K562 (cell line): ENCODE results near the gene SLC25A18. TPM values are rescaled to one million over a fixed set of nuclear protein-coding genes. Genes with fewer than 3 reads are reported as not detected.

Experiments used
- ATAC-seq: fragments of 200-7000 bp; cut with Tn5 transposase; 3 replicates; pipeline ENCODE4 v1.9.1; 2020; ENCODE audit warnings: moderate library complexity
- BruUV-seq: library from RNA; stranded (reverse); fragments of 400-500 nt; replicated peaks from 2 replicates; lab custom pipeline; 2021; lab: Mats Ljungman, UMichigan
- CTCF ChIA-PET: fragments of 300-600 bp; formaldehyde crosslinking; extraction: SDS; loops from one replicate; lab custom pipeline; 2021; ENCODE audit warnings: low intra/inter-chr PET ratio; lab: Yijun Ruan, JAX
- POLR2A ChIA-PET: fragments of 300-600, 350-650 bp; sonication (Branson Sonifier 250); formaldehyde crosslinking; extraction: SDS; loops from one replicate; lab custom pipeline; 2021; ENCODE audit warnings: antibody characterized with exemption, inconsistent platforms; lab: Yijun Ruan, JAX
- DNase-seq, 4 experiments: peaks; one replicate each; pipeline versions ENCODE4 v3.0.0 to v3.0.0-alpha.2; 2011 to 2018; ENCODE audit warnings: low spot score in 3 of 4, mixed read lengths in 3 of 4; ENCODE audit errors: extremely low read depth in 1 of 4
- FAIRE-seq: peaks from 2 replicates; lab custom pipeline; 2011; peaks lifted over from hg19 to GRCh38; lab: Jason Lieb, UNC
- H2AFZ ChIP-seq: 2 replicates; pipeline ENCODE4 v1.6.0; 2011; ENCODE audit warnings: low read depth, low read length, control low read depth, inconsistent platforms
- H3K27ac ChIP-seq: fragments of 200-600 bp; 3 replicates; pipeline ENCODE4 v1.8.0; 2011; ENCODE audit warnings: low read depth, mild to moderate bottlenecking, control low read depth, inconsistent platforms, low read length, moderate library complexity, mixed read lengths; ENCODE audit errors: extremely low read depth
- H3K27me3 ChIP-seq, 2 experiments: fragments of 300-600 bp in 1 of 2; 2 replicates in 1 of 2; 3 replicates in 1 of 2; pipeline versions ENCODE4 v1.6.0 to v1.8.0; 2011; ENCODE audit warnings: inconsistent platforms in 2 of 2, low read length in 2 of 2, mild to moderate bottlenecking in 1 of 2, mixed read lengths in 1 of 2, moderate library complexity in 1 of 2; ENCODE audit not compliant: control insufficient read depth in 2 of 2, insufficient read depth in 2 of 2
- H3K36me3 ChIP-seq: fragments of 300-600 bp; 3 replicates; pipeline ENCODE4 v1.8.0; 2011; ENCODE audit warnings: mild to moderate bottlenecking, low read length, inconsistent platforms; ENCODE audit not compliant: control insufficient read depth, insufficient read depth
- H3K4me1 ChIP-seq, 2 experiments: fragments of 200-600 bp in 1 of 2; replicated peaks in 1 of 2; 2 replicates in 1 of 2; 3 replicates in 1 of 2; pipeline versions ENCODE4 v1.5.1 to v1.8.0; 2011; ENCODE audit warnings: inconsistent platforms in 2 of 2, low read length in 2 of 2, mild to moderate bottlenecking in 1 of 2, mixed read lengths in 1 of 2, moderate library complexity in 1 of 2; ENCODE audit not compliant: control insufficient read depth in 2 of 2, insufficient read depth in 2 of 2
- H3K4me2 ChIP-seq: 2 replicates; pipeline ENCODE4 v1.6.1; 2011; ENCODE audit warnings: low read length, control low read depth, inconsistent platforms, mixed read lengths; ENCODE audit not compliant: insufficient read depth
- H3K4me3 ChIP-seq: fragments of 200-600 bp; sonication (generic), shearing (Covaris generic); 2 replicates; pipeline ENCODE4 v1.5.1; 2016; ENCODE audit warnings: control low read depth, inconsistent platforms
- H3K79me2 ChIP-seq: fragments of 200-600 bp; 3 replicates; pipeline ENCODE4 v1.8.0; 2011; ENCODE audit warnings: low read length, inconsistent platforms; ENCODE audit not compliant: control insufficient read depth, insufficient read depth
- H3K9ac ChIP-seq, 2 experiments: 2 replicates each; pipeline versions ENCODE4 v1.6.0 to v1.6.1; 2011; ENCODE audit warnings: low read depth in 2 of 2, low read length in 2 of 2, control low read depth in 1 of 2, inconsistent platforms in 1 of 2, mild to moderate bottlenecking in 1 of 2, mixed read lengths in 1 of 2; ENCODE audit not compliant: insufficient read depth in 1 of 2
- H3K9me1 ChIP-seq: one replicate; pipeline ENCODE4 v1.6.0; 2011; ENCODE audit warnings: inconsistent platforms, mild to moderate bottlenecking, low read length, moderate library complexity; ENCODE audit not compliant: control insufficient read depth, insufficient read depth
- H3K9me3 ChIP-seq: replicated peaks from 2 replicates; pipeline ENCODE4 v1.5.1; 2011; ENCODE audit warnings: low read depth, low read length, inconsistent platforms; ENCODE audit not compliant: control insufficient read depth, insufficient read depth
- H4K20me1 ChIP-seq: replicated peaks from 2 replicates; pipeline ENCODE4 v1.6.1; 2011; ENCODE audit warnings: low read length, inconsistent platforms, mixed read lengths; ENCODE audit not compliant: control insufficient read depth, insufficient read depth
- FOS ChIP-seq: IDR thresholded peaks from 3 replicates; pipeline ENCODE4 v1.6.1; 2011; ENCODE audit not compliant: insufficient read length; ENCODE audit errors: extremely low read depth
- TEAD4 ChIP-seq, 2 experiments: sonication (generic) in 1 of 2; formaldehyde crosslinking in 1 of 2; IDR thresholded peaks; 2 replicates each; pipeline versions ENCODE4 v1.6.1 to v1.8.0; 2012 to 2022; ENCODE audit warnings: borderline replicate concordance in 1 of 2, inconsistent platforms in 1 of 2, low read length in 1 of 2, mild to moderate bottlenecking in 1 of 2, missing genetic modification reagents in 1 of 2
- TOE1 ChIP-seq, 2 experiments: fragments of 450-650 bp in 1 of 2; sonication (generic) in 1 of 2; formaldehyde crosslinking in 1 of 2; IDR thresholded peaks; 2 replicates each; pipeline versions ENCODE4 v1.7.1 to v1.8.0; 2016 to 2022; ENCODE audit warnings: borderline replicate concordance in 2 of 2, mild to moderate bottlenecking in 2 of 2, antibody characterized with exemption in 1 of 2, inconsistent platforms in 1 of 2, low read depth in 1 of 2, missing genetic modification reagents in 1 of 2, moderate library complexity in 1 of 2
- ZNF239 ChIP-seq: fragments of 250-450 bp; sonication (Bioruptor Pico); IDR thresholded peaks from 2 replicates; pipeline ENCODE4 v1.4.0; 2020; ENCODE audit warnings: mild to moderate bottlenecking
- ZNF77 ChIP-seq: fragments of 250-450 bp; sonication (Bioruptor Pico); IDR thresholded peaks from 2 replicates; pipeline ENCODE4 v1.5.0; 2020
- WGBS: fragments of 100-300 bp; shearing (Covaris generic); methylation state at CpG from one replicate; pipeline ENCODE4 v1.1.6; 2016; ENCODE audit warnings: low coverage, mixed read lengths; ENCODE audit not compliant: insufficient coverage; ENCODE audit errors: missing lambda C conversion rate; 5-methylcytosine and 5-hydroxymethylcytosine counted together
- in situ Hi-C: fragments of 300-500 bp; cut with MboI; formaldehyde crosslinking; loops from 4 replicates; pipeline ENCODE4 v1.15.0; 2018; ENCODE audit warnings: inconsistent platforms, mixed read lengths
- intact Hi-C: fragments of 100-400 bp; cut with micrococcal nuclease; formaldehyde crosslinking; loops from 2 replicates; pipeline ENCODE4 v1.14.2; 2022
- polyA plus RNA-seq, 8 experiments: library from polyadenylated mRNA; depleted of rRNA in 4 of 8; stranded (reverse) in 5 of 8; unstranded in 3 of 8; fragments of >200 nt; fragmentation: Nextera tagmentation in 2 of 8; fragmentation: Illumina TruSeq in 1 of 8; extraction: Ambion mirVana in 2 of 8; extraction: Trizol in 1 of 8; gene quantifications; 2 replicates each; pipeline versions ENCODE4 v1.2.1 to v1.2.3, GENCODE V29; 2011 to 2014; ENCODE audit warnings: inconsistent platforms in 1 of 8, missing spikeins in 1 of 8
- total RNA-seq, 7 experiments: library from RNA; depleted of rRNA in 6 of 7; stranded (reverse); fragments of >200 nt in 6 of 7; fragmentation: Illumina TruSeq in 2 of 7; extraction: Trizol in 2 of 7; gene quantifications; 2 replicates each; pipeline versions ENCODE4 v1.2.1 to v1.2.3, GENCODE V29; 2011 to 2021; ENCODE audit warnings: low replicate concordance in 1 of 7
- TF ChIP-seq, protein P1 (sequence below): fragments of 200-800 bp; sonication (Bioruptor generic); IDR thresholded peaks from 2 replicates; pipeline ENCODE4 v1.6.1; 2017; ENCODE audit warnings: missing genetic modification characterization, missing compliant biosample characterization
- TF ChIP-seq, protein P2 (sequence below), 2 experiments: fragments of 450-650 bp in 1 of 2; IDR thresholded peaks; 2 replicates each; pipeline ENCODE4 v1.6.1; 2011 to 2017; ENCODE audit warnings: low read depth in 2 of 2, antibody characterized with exemption in 1 of 2, borderline replicate concordance in 1 of 2, low read length in 1 of 2, mild to moderate bottlenecking in 1 of 2, mixed read lengths in 1 of 2; ENCODE audit not compliant: control insufficient read depth in 1 of 2

SLC25A18 gene
- total and polyA plus RNA-seq, 9 of the 15 experiments (the other 6 are each of a cell fraction or from before 2014, with no cell fraction given) = 0.04 TPM; not detected in 8

DNA sequence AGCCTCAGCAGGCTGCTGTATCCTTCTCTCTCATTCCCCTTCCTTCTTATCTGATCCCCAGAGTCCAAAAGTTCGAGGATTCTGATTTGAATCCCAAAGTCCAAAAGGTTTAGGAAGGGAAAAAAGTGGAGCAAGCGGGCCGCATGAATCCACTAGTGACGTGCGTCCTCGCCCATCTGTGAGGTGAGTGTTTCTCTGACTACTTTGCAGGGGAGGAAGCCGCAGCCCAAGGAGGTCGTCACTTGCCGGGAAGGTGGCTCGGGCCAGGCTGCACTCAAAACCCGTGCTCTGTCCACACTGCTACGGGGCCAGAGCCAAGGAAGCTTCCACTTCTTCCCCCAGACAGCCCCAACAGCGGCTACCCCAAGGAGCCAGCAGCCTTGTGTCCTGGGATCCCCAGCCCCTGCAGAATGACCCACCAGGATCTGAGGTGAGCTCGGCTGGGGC lies 16.3 kb downstream of the SLC25A18 start:
- no peak for FAIRE-seq
- DNase-seq = no peak
- no TSS peak for BruUV-seq
- ChIA-PET CTCF (no interaction called here), POLR2A (interaction anchor here (1.0 to 3.3 kb wide), 3 partner anchors 8 to 190 kb away, joined by 3 to 15 read pairs (median 12); no protein-coding TSS in a partner anchor)
- Histone ChIP-seq H3K79me2 (no peaks in the 10 kb centered on the region), H3K4me3 (no peak overlapping the region), H3K4me1 (peaks cover 9 to 24% of the 10 kb centered on the region in 2 experiments; a peak in 4 of 5 replicates), H3K36me3 (no peaks in the 10 kb centered on the region), H3K9me3 (no peaks in the 10 kb centered on the region), H4K20me1 (no peaks in the 10 kb centered on the region), H3K27ac (no peak overlapping the region), H3K9me1 (no peaks in the 10 kb centered on the region), H3K4me2 (no peak overlapping the region), H2AFZ (0 out of 2 replicates have a peak overlapping the region, but pooled peaks have one; percentile 4), H3K27me3 (peaks cover 0 to 31% of the 10 kb centered on the region in 2 experiments; a peak in 3 of 5 replicates), H3K9ac (peak overlapping the region in 1 of 2 experiments; percentile 59; a peak in 1 of 4 replicates)
- in situ Hi-C loops = no loop called here
- WGBS = 50% methylated on average over 13 of the region's 14 CpGs
- TF ChIP-seq, protein P1, sequence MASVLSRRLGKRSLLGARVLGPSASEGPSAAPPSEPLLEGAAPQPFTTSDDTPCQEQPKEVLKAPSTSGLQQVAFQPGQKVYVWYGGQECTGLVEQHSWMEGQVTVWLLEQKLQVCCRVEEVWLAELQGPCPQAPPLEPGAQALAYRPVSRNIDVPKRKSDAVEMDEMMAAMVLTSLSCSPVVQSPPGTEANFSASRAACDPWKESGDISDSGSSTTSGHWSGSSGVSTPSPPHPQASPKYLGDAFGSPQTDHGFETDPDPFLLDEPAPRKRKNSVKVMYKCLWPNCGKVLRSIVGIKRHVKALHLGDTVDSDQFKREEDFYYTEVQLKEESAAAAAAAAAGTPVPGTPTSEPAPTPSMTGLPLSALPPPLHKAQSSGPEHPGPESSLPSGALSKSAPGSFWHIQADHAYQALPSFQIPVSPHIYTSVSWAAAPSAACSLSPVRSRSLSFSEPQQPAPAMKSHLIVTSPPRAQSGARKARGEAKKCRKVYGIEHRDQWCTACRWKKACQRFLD (CRISPR knock-in tag) = no peak
- TF ChIP-seq FOS = no peak
- no peak for TF ChIP-seq ZNF77 (CRISPR knock-in tag)
- TF ChIP-seq, protein P2, sequence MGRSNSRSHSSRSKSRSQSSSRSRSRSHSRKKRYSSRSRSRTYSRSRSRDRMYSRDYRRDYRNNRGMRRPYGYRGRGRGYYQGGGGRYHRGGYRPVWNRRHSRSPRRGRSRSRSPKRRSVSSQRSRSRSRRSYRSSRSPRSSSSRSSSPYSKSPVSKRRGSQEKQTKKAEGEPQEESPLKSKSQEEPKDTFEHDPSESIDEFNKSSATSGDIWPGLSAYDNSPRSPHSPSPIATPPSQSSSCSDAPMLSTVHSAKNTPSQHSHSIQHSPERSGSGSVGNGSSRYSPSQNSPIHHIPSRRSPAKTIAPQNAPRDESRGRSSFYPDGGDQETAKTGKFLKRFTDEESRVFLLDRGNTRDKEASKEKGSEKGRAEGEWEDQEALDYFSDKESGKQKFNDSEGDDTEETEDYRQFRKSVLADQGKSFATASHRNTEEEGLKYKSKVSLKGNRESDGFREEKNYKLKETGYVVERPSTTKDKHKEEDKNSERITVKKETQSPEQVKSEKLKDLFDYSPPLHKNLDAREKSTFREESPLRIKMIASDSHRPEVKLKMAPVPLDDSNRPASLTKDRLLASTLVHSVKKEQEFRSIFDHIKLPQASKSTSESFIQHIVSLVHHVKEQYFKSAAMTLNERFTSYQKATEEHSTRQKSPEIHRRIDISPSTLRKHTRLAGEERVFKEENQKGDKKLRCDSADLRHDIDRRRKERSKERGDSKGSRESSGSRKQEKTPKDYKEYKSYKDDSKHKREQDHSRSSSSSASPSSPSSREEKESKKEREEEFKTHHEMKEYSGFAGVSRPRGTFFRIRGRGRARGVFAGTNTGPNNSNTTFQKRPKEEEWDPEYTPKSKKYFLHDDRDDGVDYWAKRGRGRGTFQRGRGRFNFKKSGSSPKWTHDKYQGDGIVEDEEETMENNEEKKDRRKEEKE (IDR thresholded peaks at IDR 0.05; ENCODE audit: borderline replicate concordance in 1 of 2, control insufficient read depth in 1 of 2, low read depth in 2 of 2, low read length in 1 of 2) = no peak
- no peak for TF ChIP-seq TEAD4 (IDR thresholded peaks at IDR 0.05; ENCODE audit: low read length)
- TF ChIP-seq TEAD4 (CRISPR knock-in tag; IDR thresholded peaks at IDR 0.05; ENCODE audit: borderline replicate concordance) = no peak
- TF ChIP-seq ZNF239 (CRISPR knock-in tag) = no peak
- no peak for TF ChIP-seq TOE1 (IDR thresholded peaks at IDR 0.05; ENCODE audit: borderline replicate concordance)
- no peak for TF ChIP-seq TOE1 (CRISPR knock-in tag; IDR thresholded peaks at IDR 0.05; ENCODE audit: borderline replicate concordance, low read depth)
- no peak; the same call in 2 of the 3 replicates for ATAC-seq
- intact Hi-C loops = no loop called here
